Cardiac septum (tissue), 1 donor: ENCODE measurements around the gene CNTN5. TPM values are rescaled to one million over a fixed set of nuclear protein-coding genes. Genes with fewer than 3 reads are reported as not detected.

Experiments used
- DNase-seq: peaks from one replicate; pipeline ENCODE4 v3.0.0-alpha.2; 2020; ENCODE audit warnings: low spot score
- intact Hi-C: fragments of 100-400 bp; cut with DNase I; formaldehyde crosslinking; loops from one replicate; pipeline ENCODE4 v1.14.0; 2022
- total RNA-seq: library from RNA; stranded (reverse); fragmentation: NEBNext Ultra II Directional; extraction: Animal tissue kit (Norgen Biotek cat#: 25700); gene quantifications from one replicate; pipeline ENCODE4 v1.2.1, GENCODE V29; 2021
- donor health status: DM: no; HTN: no; CAD: no.

Gene CNTN5
- total RNA-seq, 1 donor from 2014 or later = not detected

GRCh38 chr11:99682646-99683045, 661.9 kb downstream of the CNTN5 start:
- no peak for DNase-seq
- intact Hi-C loops = no loop called here

DNA sequence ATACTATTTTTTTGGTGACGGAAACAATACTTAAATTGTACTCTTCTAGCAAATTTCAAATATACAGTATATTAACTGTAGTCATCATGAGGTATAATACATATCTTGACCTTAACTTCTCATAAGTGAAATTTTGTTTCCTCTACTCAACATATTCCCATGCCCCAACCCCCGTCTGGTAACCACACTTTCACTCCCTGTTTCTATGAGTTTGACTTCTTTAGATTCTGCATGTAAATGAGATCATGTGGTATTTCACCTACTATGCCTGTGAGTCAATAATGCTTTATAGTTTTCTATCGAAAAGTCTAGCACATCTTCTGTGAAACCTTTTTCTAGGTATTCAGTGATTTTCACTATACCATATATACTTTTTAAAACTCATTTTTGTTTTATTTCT, 663.2 kb downstream of the CNTN5 start:
- intact Hi-C loops = no loop called here
- no peak for DNase-seq

DNA sequence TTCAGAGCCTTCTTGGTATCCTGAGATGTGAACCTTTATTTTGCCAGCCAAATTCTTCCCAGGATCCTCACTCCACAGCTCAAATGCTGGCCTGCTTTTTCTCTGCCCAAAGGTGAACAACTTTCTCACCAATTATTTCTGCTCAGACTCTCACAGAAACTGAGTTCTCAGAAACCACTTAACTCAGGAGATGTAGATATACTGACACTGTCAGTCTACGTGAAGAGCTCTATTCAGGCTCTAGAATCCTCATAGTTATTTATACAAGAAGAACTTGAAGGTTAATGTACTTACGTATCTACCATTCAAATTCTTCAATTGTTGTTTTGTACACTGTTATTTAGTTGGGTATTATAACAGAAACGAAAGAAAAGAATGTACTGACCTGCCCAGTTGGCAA, 666.1 kb downstream of the CNTN5 start:
- DNase-seq = no peak
- intact Hi-C loops = no loop called here

- intact Hi-C loops = no loop called here
- DNase-seq = no peak
These were observed 666.6 kb downstream of the CNTN5 start for GRCh38 chr11:99687320-99687719.

DNA sequence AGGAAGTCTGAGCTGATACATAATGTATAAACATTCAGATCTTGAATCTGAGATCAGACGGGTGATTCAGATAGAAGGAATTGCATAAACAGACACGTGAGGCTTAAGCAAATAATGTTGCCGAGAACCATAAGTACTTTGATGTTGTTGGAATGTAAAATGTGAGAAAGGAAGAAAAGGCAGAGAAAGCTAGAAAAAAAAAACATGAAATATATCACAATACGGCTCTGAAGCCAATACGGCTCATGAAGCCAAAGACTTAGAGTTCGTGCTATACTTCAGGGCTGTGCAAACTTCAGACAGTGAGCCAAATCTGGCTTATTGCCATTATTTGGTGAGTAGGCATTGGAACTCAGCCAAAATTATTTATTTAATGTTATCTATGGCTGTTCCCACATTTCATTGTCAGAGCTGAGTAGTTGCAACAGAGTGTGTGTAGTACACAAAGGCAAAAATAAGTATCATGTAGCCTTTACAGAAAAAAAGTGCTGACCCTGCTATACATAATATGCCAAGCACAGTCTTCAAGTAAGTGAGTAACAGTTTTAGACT, 673.3 kb downstream of the CNTN5 start:
- intact Hi-C loops = no loop called here
- DNase-seq = no peak

GRCh38 chr11:99695106-99695505, 674.4 kb downstream of the CNTN5 start:
- DNase-seq = no peak
- intact Hi-C loops = no loop called here

GRCh38 chr11:99706848-99707247, 686.1 kb downstream of the CNTN5 start:
- intact Hi-C loops = no loop called here
- no peak for DNase-seq

DNA sequence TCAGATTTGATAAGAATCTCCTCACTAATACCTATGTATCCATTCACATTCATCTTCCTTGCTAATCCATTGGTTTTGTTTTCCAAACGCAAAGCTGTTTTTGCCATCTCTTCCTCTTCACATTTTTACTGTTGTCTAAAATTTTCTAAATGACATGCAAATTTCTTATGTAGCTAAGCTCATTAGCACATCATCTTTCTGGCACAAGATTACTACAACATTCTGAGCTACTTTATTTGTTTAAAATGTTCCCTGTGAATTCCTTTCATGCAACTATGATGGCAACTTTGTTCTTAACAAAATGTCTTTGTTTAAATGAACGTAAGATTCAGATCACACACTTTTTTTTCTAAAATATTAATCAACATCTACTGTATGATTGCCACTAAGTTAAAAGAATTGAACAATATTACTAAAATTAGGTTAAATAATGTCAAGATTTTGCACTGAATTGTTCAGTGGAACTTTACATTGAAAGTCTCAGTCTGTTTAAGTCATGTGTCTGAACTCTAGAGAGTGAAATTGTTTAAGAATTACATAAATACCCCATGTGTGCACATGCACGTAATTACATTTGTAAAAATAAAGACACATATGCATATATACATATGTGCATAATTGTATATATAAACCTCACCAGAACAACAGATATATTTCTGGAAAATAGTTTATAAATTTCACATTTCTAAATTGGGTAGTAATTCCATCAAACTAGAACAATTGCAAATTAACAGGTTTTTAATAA, 688.4 kb downstream of the CNTN5 start:
- intact Hi-C loops = no loop called here
- DNase-seq = no peak

- intact Hi-C loops = no loop called here
- no peak for DNase-seq
These were observed 695.6 kb downstream of the CNTN5 start for GRCh38 chr11:99716302-99716701.

GRCh38 chr11:99718291-99718690, 697.5 kb downstream of the CNTN5 start:
- no peak for DNase-seq
- intact Hi-C loops = no loop called here

GRCh38 chr11:99739464-99740089, 718.8 kb downstream of the CNTN5 start:
- no peak for DNase-seq
- intact Hi-C loops = no loop called here

GRCh38 chr11:99742501-99742900, 721.8 kb downstream of the CNTN5 start:
- no peak for DNase-seq
- intact Hi-C loops = no loop called here

- DNase-seq = no peak
- intact Hi-C loops = no loop called here
These were observed 739.0 kb downstream of the CNTN5 start for GRCh38 chr11:99759787-99760186.

DNA sequence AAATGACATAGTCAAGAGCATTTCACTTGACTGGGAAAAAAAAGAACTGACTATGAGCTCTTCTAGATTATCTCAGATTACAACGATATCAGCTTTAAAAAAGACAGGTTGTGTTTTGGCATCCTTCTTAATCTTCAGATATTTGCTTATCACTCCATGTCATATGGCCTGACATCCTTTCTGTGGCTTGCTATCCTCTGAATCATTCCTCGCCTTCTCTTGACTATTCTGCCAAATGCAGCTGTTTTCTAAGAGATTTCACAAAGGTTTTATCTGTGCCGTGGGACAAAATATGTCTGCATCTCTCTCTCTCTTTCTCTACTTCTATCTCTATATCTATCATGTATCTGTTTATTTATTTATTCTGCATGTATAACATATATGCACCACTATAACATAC, 746.1 kb downstream of the CNTN5 start:
- intact Hi-C loops = no loop called here
- DNase-seq = no peak

DNA sequence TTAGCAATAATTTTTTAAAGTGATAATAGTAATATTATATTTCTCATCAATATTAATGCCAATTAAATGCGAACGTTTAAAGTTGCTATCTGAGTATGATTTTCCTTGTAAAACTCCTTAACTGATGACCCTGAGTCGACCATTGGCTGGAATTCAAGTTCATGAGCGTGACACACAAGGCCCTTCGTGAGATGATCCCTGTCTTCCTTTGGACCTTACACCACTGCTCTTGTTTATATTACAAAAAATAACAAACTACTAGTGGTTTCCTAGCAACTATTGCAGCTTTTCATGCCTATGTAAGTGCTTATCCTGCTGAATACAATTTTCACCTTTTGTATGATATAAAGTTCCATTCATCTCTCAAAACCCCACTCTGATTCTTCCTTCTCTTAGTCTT, 752.9 kb downstream of the CNTN5 start:
- intact Hi-C loops = no loop called here
- DNase-seq = no peak

DNA sequence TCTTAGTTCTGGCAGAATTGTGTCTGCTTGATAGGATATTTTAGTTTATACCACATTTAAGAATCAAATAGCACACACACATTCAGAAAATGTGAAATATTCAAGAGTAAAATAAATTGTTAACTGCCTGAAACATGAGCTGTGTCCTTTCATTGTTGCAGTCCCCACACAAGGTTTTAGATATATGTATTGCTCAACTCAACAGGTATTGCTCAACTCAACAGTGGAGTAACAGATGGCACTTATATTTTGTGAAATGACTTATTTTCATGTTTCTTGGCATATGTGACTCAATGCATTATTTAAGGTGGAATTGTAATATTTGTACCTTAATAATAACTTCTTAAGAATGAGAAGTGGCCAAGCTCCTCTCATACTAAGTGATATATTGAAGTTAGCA, 760.3 kb downstream of the CNTN5 start:
- intact Hi-C loops = no loop called here
- DNase-seq = no peak

GRCh38 chr11:99791354-99791753, 770.6 kb downstream of the CNTN5 start:
- intact Hi-C loops = no loop called here
- no peak for DNase-seq

GRCh38 chr11:99795999-99796398, 775.2 kb downstream of the CNTN5 start:
- intact Hi-C loops = no loop called here
- DNase-seq = no peak

DNA sequence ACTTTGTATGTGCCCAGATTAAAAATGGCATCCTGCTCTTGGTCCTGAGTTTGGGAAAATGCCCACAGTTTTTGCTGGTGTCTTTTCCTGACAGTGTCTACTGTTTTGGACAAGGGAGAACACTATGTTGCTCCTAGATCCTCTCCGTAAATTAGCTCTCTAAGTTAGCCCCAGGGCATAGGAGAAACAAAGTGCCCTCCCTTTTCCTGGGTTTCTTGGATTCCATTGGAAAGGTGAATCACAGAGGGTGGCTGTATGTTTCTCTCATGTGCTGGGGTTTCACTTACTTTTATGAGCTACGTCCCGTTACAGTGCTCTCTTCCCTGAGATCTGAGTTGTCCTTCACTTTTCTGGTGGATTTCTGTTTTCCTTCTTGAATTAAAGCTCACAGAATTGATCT, 782.8 kb downstream of the CNTN5 start:
- intact Hi-C loops = no loop called here
- no peak for DNase-seq

- no peak for DNase-seq
- intact Hi-C loops = no loop called here
These were observed 791.8 kb downstream of the CNTN5 start for GRCh38 chr11:99812516-99812915.

DNA sequence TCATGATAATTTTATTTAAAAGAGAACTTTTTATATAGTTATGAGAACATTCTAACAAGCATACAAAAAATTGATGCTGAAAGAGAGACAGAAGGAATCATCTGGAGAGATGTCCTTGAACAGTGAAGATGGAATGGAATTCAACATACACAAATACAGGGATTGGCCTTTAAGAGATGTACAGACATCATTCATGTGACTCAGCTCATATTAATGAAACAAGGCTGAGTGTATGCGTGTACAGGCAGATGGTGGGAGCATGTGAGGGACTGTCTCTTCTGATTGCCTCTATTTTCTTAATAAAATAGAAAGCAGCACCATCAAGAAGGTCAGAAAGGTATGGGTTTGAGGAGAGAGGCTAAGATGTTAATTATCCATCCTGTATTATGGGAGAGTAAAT, 793.3 kb downstream of the CNTN5 start:
- intact Hi-C loops = no loop called here
- no peak for DNase-seq
